KBM-7 (cell line): Measurements from ENCODE around the gene ETV6.
A peak's percentile ranks its signal among the peaks of the same experiment; 100 is the strongest.
"Not testable (repeated sequence)": the region's sequence is repeated elsewhere in the genome, so short reads cannot be mapped to it uniquely, and the experiment has no call there.

Experiments
- DNase-seq: peaks from one replicate; pipeline ENCODE4 v3.0.0-alpha.2; 2015
- in situ Hi-C: fragments of 300-500 bp; cut with MboI; formaldehyde crosslinking; loops from 2 replicates; pipeline ENCODE4 v1.14.3; 2020; ENCODE audit warnings: low sequenced_read_pairs, low pct_unique_long_range_greater_than_20kb, mixed read lengths

Gene ETV6

DNA sequence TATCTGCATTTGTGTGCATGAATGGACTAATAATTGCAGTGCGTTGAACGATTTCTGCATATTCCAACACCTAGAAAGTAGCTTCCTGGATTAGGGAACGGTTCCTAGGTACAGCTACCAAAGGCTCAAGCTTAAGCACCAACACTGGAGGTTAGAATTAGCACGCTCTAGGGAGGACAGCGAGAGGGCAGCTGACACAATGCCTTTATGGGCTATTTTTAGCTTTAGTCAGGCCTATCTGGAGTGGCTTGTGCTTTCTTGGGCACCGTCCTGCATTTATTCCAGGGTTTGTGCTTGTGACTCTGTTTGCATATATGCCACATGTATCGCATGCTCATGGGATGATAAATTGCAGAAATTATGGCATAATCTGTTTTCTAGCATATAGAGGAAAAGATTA lies 13.7 kb downstream of the ETV6 start:
- DNase-seq: no peak
- in situ Hi-C loops: no loop called here

DNA sequence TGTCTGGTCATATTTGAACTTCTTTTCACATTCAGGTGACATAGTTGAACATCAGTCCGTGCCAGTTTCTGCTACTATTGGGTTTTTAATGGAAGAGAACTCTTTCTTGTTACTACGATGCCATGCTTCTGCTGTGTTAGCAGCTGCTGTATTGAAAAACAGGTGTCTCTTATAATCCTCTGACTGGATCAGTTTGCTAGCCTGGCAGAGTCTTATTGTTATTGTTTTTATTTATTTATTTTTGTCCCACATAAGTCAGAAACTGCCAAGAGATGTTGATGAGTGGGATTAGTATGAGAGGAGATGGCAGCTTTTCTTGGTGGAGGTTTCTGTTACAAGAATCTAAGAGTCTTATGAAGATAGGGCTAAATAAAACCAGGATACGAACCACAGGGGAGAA lies 14.6 kb downstream of the ETV6 start:
- no peak for DNase-seq
- in situ Hi-C loops: no loop called here

DNA sequence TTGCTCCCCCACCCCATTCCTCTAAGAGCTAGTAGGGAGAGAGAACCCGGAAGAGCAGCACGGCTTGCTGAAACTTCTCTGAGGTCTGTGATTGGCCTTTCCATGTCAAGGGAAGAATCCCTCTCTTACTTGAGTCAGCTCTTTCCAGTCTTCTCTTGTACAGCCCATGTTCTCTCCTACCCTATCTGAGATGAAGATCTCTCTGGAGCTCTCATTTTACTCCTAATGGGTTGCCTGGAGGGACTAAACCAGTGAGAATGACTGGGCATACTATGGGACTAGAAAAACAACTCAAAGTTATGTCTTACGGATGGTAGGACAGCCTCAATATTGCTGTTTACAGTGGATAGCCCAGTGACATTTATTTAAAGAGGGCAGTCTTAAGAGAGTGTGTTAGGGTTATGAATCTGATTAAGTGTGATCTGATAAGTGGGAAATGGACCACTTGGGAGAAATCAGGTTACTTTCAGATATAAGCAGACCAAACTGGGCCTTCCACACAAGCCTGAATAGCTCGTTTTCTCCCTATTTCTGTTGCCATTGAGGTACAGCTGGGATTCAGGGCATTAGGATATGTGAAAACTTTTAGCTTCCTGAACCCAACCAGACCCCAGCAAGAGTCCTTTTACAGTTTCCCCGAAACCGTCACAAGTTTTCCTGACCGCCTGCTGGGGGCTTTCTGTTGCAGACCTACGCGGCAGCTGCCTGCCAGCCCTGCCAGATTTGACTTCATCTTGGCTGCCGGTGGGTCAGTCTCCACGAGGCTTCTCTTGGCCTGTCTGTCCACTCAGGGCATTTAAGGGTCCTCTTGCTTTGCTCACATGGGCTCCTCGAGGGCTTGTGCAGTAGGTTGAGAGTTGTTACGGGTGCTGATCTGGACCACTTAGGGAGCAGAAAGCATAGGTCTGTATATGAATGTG lies 16.9 kb downstream of the ETV6 start:
- in situ Hi-C loops: no loop called here
- DNase-seq: no peak

DNA sequence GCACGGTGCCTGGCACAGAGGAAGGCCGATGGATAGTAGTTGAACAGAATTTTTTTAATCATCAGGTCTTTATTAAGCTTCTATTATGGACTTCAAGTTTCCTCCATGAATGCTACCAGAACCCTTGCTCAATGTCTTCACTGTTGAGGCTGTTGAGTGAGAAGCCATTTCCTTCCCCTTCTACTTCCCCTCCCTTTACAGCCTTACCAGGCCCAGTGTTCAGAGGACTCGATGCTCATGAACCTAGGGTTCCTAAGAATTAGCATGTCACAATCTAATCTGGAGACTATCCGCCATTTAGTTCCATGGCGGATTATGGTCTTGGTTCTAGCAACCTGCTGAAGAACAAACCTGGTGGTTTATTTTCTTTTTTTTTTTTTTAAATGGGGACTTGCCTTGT lies 17.7 kb downstream of the ETV6 start:
- in situ Hi-C loops: no loop called here
- DNase-seq: peak; percentile 75

DNA sequence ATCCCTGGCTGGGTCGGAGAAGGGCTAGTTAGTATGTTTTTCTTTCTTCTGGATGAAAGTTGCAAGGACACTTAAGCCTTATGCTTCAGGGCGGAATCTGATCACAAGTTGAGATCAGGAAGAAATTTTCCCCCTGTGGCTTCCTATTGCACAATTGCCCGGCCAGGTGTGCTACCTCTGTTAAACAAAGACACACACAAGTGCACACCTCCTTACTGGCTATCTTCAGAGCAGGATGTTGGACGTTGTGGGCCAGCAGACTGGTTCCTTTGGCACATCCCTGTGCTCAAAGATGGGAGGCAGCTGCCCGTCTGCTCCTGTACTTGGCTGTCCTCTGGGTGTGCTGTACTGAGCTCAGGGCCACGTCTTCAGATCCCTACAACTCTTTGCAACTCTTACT lies 19.1 kb downstream of the ETV6 start:
- peak; percentile 61 for DNase-seq
- in situ Hi-C loops: no loop called here

DNA sequence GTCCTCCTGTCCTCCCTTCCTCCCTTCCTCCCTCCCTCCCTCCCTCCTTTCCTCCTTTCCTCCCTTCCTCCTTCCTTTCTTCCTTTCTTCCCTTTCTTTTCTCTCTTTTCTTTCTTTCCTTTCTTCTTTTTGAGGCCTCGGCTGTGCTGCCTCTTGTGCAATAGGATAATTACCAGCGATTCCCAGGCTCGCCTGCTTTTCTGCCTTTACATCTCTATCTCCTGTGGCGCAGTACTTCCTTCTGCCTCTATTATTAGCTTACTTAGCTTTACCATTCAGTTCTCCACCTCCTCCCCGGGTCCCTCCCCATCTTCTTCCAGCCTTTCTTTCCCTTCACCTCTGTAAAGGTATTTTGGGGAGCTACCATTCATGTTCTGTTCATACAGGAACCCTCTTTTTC lies 19.9 kb downstream of the ETV6 start:
- in situ Hi-C loops: no loop called here
- DNase-seq: peak; percentile 59

DNA sequence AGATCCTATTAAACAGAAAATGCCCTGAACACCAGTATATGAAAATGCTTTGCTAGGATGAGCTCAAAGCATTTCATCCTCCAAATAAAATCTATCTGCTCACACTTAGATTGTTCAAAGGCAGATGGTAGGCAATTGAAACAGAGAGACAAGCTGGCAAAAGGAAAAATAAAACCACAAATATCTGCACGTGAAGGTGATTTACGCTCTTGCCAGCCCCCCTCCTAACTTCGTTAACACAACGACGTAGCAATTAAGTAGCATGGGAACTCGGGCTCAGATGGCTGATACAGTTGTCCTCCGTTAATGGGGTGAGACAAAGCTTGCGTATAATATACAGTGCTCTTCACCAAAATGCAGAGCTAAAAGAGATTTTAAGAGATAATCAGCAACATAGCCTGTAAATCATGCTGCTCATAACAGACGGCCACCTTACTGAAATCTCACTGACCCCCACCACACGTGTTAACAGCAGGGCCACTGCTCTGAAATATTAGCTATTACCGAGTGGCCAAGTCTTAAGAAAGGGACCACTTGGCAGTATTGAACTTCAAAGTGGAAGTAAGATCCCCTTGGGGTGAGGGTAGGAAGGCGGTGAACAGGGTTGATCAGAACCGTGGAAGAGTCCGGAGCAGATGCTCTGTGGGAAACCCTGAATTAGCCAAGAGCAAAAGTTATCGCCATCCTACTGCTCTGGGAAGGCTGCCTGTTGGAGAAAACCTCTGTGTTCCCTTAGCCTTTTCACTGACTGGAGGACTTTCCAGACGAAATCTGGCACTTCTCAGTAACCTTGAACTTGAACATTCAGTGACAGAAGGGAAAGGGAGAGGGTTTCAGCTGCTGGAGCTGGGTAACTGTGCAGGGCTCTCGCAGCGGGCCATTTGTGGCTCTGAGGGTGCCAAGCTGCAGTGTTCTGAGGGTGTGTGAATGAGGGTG lies 23.1 kb downstream of the ETV6 start:
- no peak for DNase-seq
- in situ Hi-C loops: no loop called here

DNA sequence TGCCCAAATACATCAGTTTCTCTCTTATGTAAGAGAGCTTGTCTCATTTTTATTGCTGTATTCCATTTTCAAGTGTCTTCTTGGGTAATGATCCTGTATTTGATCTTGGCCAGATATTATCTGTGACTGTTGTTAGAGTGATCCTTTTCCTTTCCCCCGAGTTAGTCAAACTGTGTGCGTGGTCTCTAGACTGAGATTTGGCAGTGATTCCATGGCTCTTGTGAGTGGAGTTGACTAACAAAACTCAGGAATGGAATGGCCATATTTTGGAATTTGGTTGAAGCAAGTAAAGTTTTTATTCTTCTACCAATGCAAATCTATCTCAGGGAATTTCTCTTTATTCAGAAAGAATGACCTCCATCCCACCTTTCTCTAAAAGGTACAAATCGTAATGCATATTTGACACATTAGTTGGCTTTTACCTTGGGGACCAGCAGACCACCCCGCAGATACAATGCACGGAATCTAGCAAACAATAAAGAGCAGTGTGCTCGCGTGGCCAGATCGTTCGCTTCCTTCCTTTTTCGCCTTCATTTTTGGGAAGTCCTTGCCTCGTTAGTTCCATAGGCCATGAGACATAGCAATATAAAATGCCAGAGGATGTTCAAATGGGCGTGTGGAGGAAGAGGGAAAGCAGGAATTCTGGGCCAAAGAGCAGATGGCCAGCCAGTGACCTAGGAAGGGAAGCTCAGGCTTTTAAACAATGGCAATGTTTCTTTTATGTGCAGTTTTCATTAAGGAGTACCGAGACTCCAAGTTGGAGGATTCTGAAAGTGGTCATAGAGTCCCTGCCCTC lies 24.4 kb downstream of the ETV6 start:
- peak; percentile 42 for DNase-seq
- in situ Hi-C loops: no loop called here

DNA sequence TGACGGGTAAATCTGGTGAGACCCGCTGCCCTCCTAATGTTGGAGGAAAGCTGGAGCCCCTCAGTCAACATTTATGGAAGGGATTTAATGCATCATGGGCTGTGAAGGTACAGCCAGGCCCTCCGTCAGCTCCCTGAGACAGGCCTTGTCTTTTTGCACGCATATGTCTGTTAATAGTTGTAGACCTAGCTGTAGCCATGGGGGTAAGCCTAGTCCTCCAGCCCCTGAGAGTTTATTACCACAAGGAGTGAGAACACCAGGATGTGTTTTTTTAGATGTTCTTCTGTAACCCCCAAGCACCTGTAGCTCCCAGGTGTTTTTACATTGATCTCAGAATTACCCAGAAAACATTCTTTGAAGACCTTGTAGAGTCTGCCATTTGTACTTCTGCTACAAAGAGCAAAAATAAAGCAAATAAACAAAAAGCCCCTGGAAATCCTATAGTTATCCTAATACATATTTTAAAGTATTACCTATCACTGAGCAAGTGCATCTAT lies 25.5 kb downstream of the ETV6 start:
- in situ Hi-C loops: no loop called here
- no peak for DNase-seq

DNA sequence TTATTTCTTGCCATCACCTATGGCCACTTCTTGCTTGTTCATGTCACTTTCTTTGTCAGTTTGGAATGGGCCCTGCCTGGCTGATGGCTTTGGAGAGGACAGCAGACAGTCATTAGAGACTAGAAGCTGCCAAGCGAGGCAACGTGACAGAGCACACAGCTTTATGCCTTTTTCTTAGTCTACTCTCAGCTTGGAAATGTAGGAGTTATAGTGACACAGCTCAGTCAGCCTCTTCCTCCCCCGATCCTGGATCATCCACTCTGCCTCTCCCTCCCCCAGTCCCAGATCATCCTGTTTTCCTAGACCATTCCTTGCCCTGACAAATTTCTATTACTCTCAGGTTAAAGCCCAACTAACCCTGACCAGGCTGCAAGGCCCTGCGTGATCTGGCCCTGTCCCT lies 26.6 kb downstream of the ETV6 start:
- in situ Hi-C loops: no loop called here
- DNase-seq: no peak

DNA sequence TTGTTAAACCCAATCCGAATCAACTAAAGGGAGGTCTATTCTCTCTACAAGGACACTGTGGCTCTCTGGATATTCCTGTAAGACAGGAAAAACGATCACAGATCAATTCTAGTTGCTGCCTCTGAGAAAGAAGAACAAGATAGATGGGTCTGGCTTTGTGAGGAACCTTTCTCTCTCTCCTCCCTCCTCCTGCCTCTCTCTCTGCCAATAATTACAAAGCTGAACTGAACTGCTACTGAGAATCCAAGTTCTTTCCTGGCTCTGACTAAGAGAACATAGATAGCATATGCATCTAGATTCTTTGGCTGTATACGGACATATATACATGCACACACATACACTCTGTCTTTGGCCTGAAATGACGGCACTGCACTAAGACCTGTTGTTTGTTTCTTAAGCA lies 27.6 kb downstream of the ETV6 start:
- no peak for DNase-seq
- in situ Hi-C loops: no loop called here

DNA sequence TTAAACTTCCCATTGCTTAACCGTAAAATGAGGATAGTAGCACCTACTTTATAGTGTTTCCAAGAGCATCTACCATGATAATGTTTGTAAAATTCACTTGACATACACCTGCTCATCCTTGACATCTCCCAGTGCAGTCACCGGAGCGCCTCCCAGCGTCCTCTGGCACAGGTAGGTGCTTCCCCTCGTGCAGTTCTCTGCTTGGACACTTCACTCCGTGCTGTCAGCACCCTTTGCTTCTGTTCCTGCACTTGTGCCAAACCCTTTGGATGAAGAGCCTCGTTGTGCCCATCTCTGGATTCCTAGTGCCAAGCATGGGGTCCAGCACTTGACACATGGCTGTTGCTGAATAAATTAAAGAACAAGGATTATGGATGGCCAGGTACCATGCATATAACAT lies 28.3 kb downstream of the ETV6 start:
- DNase-seq: no peak
- in situ Hi-C loops: no loop called here

DNA sequence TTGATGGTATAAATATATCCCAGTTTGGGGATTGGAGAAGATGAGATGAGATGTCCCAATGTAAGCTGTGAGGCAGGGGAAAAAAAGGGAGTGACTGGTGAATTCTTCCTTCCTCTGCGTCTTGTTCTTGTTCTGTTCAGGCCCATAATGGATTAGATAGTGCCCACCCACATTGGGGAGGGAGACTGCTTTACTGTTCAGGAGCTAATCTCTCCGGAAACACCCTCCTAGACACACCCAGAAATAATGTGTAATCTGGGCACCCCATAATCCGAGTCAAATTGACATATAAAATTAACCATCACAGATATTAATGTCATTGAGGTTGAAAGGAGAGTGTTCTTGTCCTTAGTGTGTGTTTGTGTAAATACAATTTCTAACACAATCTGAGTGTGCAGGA lies 29.3 kb downstream of the ETV6 start:
- in situ Hi-C loops: no loop called here
- DNase-seq: no peak

DNA sequence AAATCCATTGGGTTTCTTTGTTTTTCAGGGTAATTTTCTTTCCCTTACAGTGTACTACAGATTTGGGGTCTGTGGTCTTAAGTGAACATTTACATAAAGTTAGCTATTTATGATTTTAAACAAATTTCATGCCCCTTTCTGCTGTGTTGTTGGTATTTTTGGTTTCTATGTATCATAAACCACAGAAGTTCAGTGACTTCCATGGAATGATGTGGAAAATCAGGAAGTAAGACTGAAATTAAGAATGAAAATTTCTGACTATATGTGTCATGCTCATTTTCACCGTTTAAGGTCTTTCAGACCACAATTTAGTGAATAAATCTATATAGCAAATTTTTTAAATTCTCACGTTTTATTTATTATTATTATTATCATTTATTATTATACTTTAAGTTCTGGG lies 31.7 kb downstream of the ETV6 start:
- no peak for DNase-seq
- in situ Hi-C loops: no loop called here

DNA sequence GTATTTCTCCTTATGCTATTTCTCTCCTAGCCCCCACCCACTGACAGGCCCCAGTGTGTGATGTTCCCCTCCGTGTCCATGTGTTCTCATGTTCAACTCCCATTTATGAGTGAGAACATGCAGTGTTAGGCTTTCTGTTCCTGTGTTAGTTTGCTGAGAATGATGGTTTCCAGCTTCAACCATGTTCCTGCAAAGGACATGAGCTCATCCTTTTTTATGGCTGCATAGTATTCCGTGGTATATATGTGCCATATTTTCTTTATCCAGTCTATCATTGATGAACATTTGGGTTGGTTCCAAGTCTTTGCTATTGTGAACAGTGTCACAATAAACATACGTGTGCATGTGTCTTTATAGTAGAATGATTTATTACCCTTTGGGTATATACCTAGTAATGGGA lies 32.2 kb downstream of the ETV6 start:
- DNase-seq, in situ Hi-C loops: not testable (repeated sequence)

DNA sequence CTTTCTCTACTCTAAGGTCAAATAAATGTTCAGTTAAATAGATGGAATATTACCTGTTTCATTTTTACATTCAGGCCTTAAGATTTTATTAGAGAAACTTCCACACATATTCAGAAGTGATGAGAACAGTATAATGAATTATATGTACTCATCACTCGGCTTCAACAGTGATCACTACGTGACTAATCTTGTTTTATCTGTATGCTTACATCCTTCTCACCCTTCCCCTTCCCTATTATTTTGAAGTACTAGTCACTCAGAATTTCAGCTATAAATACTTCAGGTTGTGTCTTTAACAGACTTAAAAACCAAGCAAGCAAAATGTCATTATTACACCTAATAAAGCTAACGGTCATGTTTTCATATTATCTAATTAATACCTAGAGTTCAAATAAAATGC lies 34.9 kb downstream of the ETV6 start:
- in situ Hi-C loops: no loop called here

DNA sequence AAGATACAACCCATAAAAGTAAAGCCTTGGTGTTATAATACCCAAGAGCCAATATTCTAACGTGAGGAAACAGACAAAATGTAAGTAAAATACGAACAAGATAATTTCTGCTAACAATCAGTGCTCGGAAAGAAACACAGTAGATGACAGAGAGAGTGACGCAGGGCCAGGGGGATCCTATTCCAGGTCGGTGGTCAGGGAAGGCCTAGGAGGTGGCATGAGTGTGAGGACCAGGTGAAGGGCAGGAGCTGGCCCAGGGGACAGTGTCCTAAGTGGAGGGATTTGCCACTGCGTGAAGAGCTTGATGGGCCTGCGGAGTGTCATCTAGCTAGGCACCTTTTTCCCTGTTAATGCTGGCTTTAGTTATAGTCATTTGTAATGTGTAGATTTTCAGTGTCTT lies 35.3 kb downstream of the ETV6 start:
- in situ Hi-C loops: no loop called here
- no peak for DNase-seq

More for the DNA sequence above, 34.9 kb downstream of the ETV6 start:
- no peak for DNase-seq

DNA sequence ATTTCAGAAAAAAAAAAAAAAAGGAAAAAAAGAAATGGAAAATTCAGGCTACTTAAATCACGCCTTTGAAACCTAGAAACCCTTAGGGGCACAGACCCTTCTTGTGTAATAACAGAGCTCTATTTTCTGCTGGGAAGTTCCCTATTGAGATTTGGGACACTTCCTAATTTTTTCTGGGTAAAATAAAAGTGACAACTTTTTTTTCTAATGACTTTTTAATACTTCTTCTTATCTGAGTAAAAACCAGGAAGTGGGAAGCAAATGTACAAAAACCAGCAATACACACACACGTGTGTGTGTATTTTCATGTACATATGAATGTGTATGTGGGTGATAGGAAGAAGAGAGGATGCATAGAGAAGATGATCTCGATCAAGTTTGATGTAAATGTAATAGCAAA lies 35.8 kb downstream of the ETV6 start:
- DNase-seq: peak; percentile 31
- in situ Hi-C loops: no loop called here

DNA sequence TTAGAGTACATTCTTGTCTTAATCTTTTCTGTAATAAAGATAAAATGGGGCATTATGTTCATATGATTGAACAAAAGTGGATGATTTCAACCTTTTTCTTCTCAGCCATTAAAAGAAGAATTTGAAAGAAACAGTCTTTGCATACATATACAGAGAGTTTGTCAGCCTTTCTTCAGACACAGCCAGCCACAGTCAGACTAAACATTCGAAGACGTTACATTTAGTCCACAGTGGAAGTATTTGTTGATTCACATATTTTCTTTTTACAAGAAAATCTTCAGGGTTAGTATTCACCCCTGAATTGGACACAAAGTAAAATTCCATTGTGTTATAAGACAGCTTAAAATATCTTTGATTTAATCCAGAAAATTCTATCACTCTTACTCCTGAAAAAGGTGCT lies 36.2 kb downstream of the ETV6 start:
- DNase-seq: no peak
- in situ Hi-C loops: no loop called here
